ENCODE measurements around the gene ZNF33A.

- TF ChIP-seq CTCF (IDR thresholded peaks at IDR 0.05) (no peak), POLR2A (IDR thresholded peaks at IDR 0.05) (no peak)
Measured at GRCh38 chr10:38050212-38050611, 39.7 kb downstream of the ZNF33A start.

Data from heart left ventricle (tissue), 13 donors.